Measurements from ENCODE around the gene NRP1. TPM values are rescaled to one million over a fixed set of nuclear protein-coding genes. Genes with fewer than 3 reads are reported as not detected.

The NRP1 gene
- total and polyA plus RNA-seq, 5 experiments from 2014 or later: 0.60 to 0.88 TPM; not detected in 3

DNA sequence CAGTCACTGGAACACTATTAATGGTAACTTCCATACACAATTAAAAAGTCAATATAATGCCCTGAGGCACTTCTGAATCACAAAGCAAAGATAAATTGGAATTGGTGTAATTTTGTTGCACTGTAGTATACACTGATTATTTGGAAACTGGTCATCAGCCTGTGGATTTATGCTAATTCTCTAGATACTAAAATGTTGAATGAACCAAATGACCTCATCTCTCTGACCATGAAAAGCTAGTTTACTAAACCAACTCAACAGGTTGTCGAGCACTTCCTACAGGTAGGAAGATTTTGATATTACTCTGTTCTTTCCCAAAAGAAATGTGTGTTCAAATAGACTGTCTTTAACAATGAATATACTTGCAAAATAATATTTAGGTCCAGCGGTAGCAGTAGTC lies 5.3 kb downstream of the NRP1 start:
- ATAC-seq (no peak), DNase-seq (no peak)
- Mint-ChIP-seq H3K27me3 (peaks cover 26 to 79% (median 44%) of the 10 kb centered on the region in 5 donors), H3K4me3 (no peak overlapping the region), H3K36me3 (no peaks in the 10 kb centered on the region), H3K4me1 (peaks cover 3 to 17% (median 13%) of the 10 kb centered on the region in 4 donors), H3K27ac (no peak overlapping the region), H3K9me3 (no peaks in the 10 kb centered on the region)
- POLR2A ChIA-PET: no interaction called here

DNA sequence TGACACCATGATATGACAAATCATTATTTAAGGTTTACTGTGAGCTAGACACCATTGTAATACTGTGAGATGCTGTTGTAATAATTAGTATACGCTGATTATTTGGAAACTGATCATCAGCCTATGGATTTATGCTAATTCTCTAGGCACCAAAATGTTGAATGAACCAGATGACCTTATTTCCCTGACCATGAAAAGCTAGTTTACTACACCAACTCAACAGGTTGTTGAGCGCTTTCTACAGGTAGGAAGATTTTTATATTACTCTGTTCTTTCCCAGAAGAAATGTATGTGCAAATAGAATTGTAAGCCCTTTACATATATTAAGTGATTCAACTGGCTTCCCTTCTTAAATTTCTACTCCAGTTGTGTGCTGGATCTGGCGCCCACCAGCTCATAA lies 6.2 kb downstream of the NRP1 start:
- Mint-ChIP-seq H3K36me3 (no peaks in the 10 kb centered on the region), H3K27ac (no peak overlapping the region), H3K27me3 (peaks cover 20 to 72% (median 37%) of the 10 kb centered on the region in 5 donors), H3K4me1 (peaks cover 0 to 10% (median 7%) of the 10 kb centered on the region in 4 donors), H3K4me3 (no peak overlapping the region), H3K9me3 (no peaks in the 10 kb centered on the region)
- POLR2A ChIA-PET: no interaction called here
- no peak for ATAC-seq
- no peak for DNase-seq

DNA sequence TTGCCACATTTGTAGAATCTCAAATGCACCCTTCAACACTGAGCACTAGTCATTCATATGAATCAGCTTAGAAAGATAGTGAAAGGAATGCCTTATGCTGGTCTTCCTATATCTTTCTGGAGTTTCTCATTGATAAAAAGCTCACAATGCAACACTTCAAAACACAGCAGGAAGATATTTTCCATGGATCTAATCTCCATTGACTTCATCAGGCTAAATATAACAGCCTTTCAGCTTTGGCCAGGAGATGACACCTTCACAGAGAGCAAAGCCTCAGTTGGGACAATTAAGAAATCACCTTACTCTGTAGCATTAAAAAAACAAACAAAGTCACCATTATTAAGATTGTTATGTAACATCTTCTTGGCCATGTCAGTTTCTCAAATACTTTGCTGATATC lies 6.7 kb downstream of the NRP1 start:
- H3K4me1 Mint-ChIP-seq: peaks cover 0 to 10% (median 6%) of the 10 kb centered on the region in 4 donors
- DNase-seq (no peak), ATAC-seq (no peak)
- H3K27ac Mint-ChIP-seq: no peak overlapping the region
- no peaks in the 10 kb centered on the region for H3K9me3 Mint-ChIP-seq
- POLR2A ChIA-PET: no interaction called here
- H3K27me3 Mint-ChIP-seq: peaks cover 16 to 67% (median 32%) of the 10 kb centered on the region in 5 donors
- H3K36me3 Mint-ChIP-seq: no peaks in the 10 kb centered on the region
- H3K4me3 Mint-ChIP-seq: no peak overlapping the region

DNA sequence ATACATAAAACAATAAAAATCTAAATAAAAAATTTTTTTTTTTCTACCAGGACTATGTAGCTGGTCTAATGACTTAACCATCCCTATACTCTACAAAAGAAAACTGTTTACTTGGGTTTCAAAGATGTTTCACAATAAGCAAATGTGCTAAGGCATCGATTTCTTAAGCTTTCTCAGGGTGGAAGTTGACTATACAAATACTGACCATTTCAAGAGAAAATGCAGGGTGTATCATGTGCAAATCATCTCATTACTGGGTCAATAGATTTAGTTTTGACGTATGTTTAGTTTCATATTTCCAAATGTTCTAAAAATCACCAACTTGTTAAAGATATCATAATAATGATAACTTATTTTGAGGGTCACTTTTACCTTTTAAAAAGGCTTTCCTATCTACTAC lies 7.5 kb downstream of the NRP1 start:
- no peak for DNase-seq
- H3K9me3 Mint-ChIP-seq: no peaks in the 10 kb centered on the region
- no peak overlapping the region for H3K27ac Mint-ChIP-seq
- peaks cover 10 to 59% (median 24%) of the 10 kb centered on the region in 5 donors for H3K27me3 Mint-ChIP-seq
- POLR2A ChIA-PET: interaction anchor here (0.6 kb wide), 1 partner anchor 78 kb away, joined by 3 read pairs; no protein-coding TSS in a partner anchor
- no peak overlapping the region for H3K4me3 Mint-ChIP-seq
- H3K36me3 Mint-ChIP-seq: no peaks in the 10 kb centered on the region
- ATAC-seq: no peak
- peaks cover 0 to 10% (median 6%) of the 10 kb centered on the region in 4 donors for H3K4me1 Mint-ChIP-seq

DNA sequence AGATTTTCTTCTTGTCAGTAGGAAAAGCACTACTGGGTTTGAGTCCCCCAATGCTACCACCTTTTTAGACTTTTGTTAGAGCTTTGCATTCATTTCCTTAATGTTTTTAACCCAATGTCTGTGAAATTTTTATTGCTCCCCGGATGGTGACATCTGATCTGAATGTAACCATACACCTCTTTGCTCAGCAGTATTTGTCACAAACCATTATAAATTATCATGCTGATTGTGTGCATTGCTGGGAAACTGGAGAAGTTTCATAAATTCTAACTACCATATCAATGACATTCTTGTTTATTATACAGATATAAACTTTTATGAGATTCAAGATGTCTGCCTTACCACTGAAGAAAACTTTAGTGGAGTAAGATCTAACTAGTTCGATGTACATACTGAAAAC lies 8.5 kb downstream of the NRP1 start:
- H3K9me3 Mint-ChIP-seq: no peaks in the 10 kb centered on the region
- no peak for DNase-seq
- H3K36me3 Mint-ChIP-seq: no peaks in the 10 kb centered on the region
- no peak for ATAC-seq
- peaks cover 1 to 49% (median 16%) of the 10 kb centered on the region in 5 donors for H3K27me3 Mint-ChIP-seq
- no peak overlapping the region for H3K27ac Mint-ChIP-seq
- peaks cover 0 to 8% (median 3%) of the 10 kb centered on the region in 4 donors for H3K4me1 Mint-ChIP-seq
- no peak overlapping the region for H3K4me3 Mint-ChIP-seq
- POLR2A ChIA-PET: no interaction called here

DNA sequence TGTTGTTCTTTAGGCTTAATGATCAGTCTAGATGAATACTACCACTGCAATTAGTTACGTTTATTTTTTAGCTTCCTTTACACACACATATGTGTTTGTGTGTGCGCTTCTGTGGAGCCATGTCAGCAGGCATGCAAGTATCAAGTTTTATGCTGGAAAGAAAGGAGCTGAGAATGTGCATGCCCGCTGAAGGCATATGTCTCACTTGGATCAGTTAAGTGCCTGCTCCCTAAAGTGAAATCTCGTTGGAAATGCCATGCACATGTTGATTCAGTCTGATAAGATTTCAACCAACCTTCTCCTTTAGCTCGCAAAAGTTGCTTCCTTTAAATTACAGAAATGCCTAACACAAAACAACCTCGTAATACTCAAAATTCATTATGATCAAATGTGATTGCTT lies 10.7 kb downstream of the NRP1 start:
- Mint-ChIP-seq H3K27me3 (peaks cover 4 to 27% (median 9%) of the 10 kb centered on the region in 5 donors), H3K4me1 (peaks cover 0 to 2% (median 0%) of the 10 kb centered on the region in 4 donors), H3K9me3 (no peaks in the 10 kb centered on the region), H3K27ac (no peak overlapping the region), H3K36me3 (no peaks in the 10 kb centered on the region), H3K4me3 (no peak overlapping the region)
- POLR2A ChIA-PET: interaction anchor here (0.5 kb wide), 1 partner anchor 162 kb away, joined by 5 read pairs; no protein-coding TSS in a partner anchor
- ATAC-seq (no peak), DNase-seq (no peak)

DNA sequence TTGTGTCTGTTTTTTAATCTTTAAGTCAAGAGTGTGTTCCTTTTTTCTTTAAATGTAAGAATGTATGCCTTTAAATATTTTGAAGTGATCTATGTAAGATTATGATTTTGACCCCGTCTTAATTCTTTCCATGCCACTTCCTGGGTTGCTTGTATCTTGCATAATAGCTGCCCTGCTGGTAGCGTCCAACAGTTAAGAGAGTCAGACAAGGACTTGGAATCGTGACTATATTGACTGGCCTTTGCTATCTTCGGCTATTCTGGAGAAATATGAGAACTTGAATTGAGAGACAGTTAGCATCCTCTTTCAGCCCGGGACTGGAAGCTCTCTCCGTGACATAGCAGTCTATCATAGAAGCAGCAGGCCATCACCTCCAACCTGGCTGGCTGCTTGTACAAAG lies 13.0 kb downstream of the NRP1 start:
- Mint-ChIP-seq H3K27ac (no peak overlapping the region), H3K36me3 (no peaks in the 10 kb centered on the region), H3K4me1 (peaks cover 0 to 2% (median 0%) of the 10 kb centered on the region in 4 donors), H3K4me3 (no peak overlapping the region), H3K27me3 (peaks cover 1 to 13% (median 4%) of the 10 kb centered on the region in 5 donors), H3K9me3 (no peaks in the 10 kb centered on the region)
- ATAC-seq (no peak), DNase-seq (no peak)
- POLR2A ChIA-PET: no interaction called here

DNA sequence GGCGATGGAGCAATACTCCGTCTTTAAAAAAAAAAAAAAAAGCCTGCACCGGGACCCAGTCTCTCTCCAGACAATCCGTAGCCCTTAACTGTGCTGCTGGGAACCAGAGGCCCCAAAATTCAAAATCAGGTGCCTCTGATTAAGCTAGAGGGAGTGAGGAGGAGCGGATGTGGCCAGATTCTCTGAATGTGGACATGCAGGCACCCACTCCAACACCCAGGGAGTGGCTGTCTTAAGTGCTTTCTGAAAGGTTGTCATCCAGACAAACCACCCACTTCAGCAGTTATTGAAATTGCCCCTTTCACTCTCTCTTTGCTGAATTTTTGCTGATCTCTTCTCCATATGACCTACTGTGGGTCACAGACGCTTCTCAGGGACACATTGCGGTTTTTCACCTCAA lies 14.2 kb downstream of the NRP1 start:
- ATAC-seq: no peak
- Mint-ChIP-seq H3K4me3 (no peak overlapping the region), H3K4me1 (peaks cover 0 to 2% (median 0%) of the 10 kb centered on the region in 4 donors), H3K9me3 (no peaks in the 10 kb centered on the region), H3K27ac (no peak overlapping the region), H3K27me3 (peaks cover 0 to 7% (median 3%) of the 10 kb centered on the region in 5 donors), H3K36me3 (no peaks in the 10 kb centered on the region)
- no peak for DNase-seq
- POLR2A ChIA-PET: no interaction called here

DNA sequence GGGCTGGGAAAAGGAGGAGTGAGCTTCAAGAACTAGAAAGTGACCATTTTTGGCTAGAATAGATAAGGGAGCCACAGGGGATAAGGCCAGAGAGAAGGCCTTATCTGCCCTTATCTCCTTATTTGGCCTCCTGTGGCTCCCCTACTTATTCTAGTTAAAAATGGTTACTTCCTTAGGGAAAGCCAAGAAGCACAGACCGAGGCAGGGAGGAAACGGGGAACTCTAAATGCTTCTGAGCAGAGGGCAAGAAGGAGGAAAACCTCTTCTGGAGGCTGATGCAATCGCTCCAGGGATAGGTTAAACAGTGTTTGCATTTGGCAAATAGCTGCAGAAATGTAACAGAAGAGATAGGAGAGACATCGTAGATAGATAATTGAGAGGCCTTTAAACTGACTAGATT lies 18.6 kb downstream of the NRP1 start:
- Mint-ChIP-seq H3K36me3 (no peaks in the 10 kb centered on the region), H3K4me3 (no peak overlapping the region), H3K27ac (no peak overlapping the region), H3K4me1 (peaks cover 0 to 2% (median 0%) of the 10 kb centered on the region in 4 donors), H3K9me3 (peaks cover 0 to 4% (median 0%) of the 10 kb centered on the region in 9 donors), H3K27me3 (peaks cover under 1 to 6% (median 4%) of the 10 kb centered on the region in 5 donors)
- POLR2A ChIA-PET: no interaction called here
- DNase-seq: no peak
- ATAC-seq: no peak

DNA sequence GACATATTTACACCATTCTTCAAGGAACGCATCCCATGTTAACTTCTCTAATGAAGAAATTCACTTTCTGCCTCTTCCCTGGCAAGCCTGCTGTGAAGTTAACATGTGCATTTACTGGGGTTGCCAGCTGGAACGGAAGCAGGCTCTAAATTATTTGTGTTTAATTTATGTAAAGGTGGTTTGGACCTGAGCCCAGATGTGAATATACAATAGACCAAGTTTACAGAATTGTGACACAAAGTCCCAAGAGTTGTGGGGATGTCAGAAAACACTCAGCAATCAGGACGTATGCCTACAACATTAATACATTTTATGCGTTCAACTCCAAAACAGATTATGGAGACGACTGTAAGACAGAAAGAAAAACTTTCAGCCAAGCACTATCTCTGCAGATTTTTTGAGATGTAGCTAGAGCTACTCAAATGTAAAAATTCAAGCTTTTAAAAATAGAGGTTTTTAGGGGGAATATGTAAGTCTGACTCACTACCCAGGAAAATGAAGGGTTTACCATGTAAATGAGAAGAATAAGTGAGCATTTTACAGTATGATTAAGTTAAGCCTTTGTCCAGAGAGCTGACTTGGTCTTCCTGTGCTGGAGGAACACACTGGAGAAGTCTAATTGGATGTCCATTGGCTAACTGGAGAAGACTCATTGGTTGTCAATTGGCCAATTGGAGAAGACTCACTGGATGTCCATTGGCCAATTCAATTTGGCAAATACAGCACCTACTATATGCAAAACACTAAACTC lies 19.5 kb downstream of the NRP1 start:
- Mint-ChIP-seq H3K4me3 (no peak overlapping the region), H3K36me3 (no peaks in the 10 kb centered on the region), H3K4me1 (no peaks in the 10 kb centered on the region), H3K27ac (no peak overlapping the region), H3K27me3 (peaks cover 0 to 10% (median 6%) of the 10 kb centered on the region in 5 donors), H3K9me3 (peaks cover 0 to 4% (median 0%) of the 10 kb centered on the region in 9 donors)
- POLR2A ChIA-PET: no interaction called here
- ATAC-seq: no peak
- no peak for DNase-seq

DNA sequence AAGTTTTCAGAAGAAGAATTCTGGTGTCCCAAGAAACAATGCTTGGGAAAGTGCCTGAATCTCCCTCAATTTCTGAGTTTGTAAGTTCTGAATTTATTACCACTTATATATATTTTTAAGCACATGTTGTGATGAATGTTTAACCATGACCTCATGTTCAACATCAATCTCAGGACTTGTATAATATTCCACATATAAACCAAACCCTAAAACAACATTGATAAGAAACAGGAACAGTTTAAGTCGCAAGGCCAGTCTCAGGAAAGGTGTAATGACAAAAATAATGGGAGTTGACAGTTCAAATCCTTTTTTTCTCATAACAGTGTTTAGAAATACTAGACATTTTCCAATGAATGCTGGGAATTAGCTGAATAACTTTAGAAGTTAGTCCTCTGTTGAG lies 22.8 kb downstream of the NRP1 start:
- Mint-ChIP-seq H3K27me3 (peaks cover 0 to 19% (median 4%) of the 10 kb centered on the region in 5 donors), H3K4me1 (peaks cover 0 to 5% (median 2%) of the 10 kb centered on the region in 4 donors), H3K27ac (no peak overlapping the region), H3K36me3 (peaks cover 0 to 2% (median 0%) of the 10 kb centered on the region in 3 donors), H3K9me3 (peaks cover 0 to 7% (median 0%) of the 10 kb centered on the region in 9 donors), H3K4me3 (no peak overlapping the region)
- ATAC-seq: no peak
- POLR2A ChIA-PET: no interaction called here
- DNase-seq: no peak

DNA sequence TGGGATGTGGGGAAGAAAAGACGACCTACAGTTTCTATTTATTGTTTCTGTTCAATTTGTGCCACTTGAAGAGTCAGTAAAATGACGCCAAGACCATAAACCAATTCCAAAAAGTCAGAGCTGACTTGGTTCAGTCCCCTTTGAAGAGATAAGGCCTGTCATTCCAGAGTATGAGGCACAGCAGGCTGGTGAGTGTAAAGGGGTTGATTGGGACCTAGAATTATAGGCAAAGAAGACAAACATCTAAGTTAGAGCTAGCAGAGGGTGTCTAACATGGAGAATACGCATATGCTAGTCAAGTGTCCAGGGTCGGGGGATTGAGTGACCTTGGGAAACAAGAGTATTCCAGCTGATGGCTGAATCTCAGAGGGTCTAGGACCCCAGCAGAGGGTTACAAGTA lies 23.6 kb downstream of the NRP1 start:
- Mint-ChIP-seq H3K27me3 (peaks cover 0 to 19% (median 4%) of the 10 kb centered on the region in 5 donors), H3K9me3 (peaks cover 0 to 7% (median 0%) of the 10 kb centered on the region in 9 donors), H3K4me1 (peaks cover 0 to 5% (median 2%) of the 10 kb centered on the region in 4 donors), H3K27ac (no peak overlapping the region), H3K36me3 (peaks cover 0 to 2% (median 0%) of the 10 kb centered on the region in 3 donors), H3K4me3 (no peak overlapping the region)
- POLR2A ChIA-PET: no interaction called here
- ATAC-seq: no peak
- DNase-seq: no peak

DNA sequence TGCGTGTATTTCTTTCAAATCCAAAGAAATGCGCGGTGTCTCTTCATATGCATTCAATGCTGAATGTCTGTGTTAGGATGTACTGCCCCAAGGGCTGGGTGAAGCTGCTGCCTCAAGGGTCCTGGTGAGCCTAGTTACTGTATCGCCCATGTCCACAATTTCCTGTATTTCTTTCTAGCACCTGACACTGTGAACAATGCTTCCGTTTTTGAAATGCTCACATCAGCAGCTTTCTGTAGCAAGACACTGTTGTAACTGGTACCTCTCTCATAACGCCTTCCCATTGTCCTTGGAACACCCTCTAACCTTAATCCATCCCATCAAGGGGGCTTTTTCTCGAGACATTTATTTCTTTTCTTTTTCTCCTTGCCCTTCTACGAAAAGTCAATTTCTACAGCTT lies 25.1 kb downstream of the NRP1 start:
- POLR2A ChIA-PET: no interaction called here
- peak overlapping the region in 2 of 10 donors; percentile 23 to 43 for H3K4me3 Mint-ChIP-seq
- H3K36me3 Mint-ChIP-seq: peaks cover 0 to 2% (median 0%) of the 10 kb centered on the region in 3 donors
- DNase-seq (no peak), ATAC-seq (no peak)
- H3K4me1 Mint-ChIP-seq: peaks cover 0 to 5% (median 2%) of the 10 kb centered on the region in 4 donors
- peaks cover 0 to 19% (median 4%) of the 10 kb centered on the region in 5 donors for H3K27me3 Mint-ChIP-seq
- no peak overlapping the region for H3K27ac Mint-ChIP-seq
- H3K9me3 Mint-ChIP-seq: peaks cover 0 to 7% (median 0%) of the 10 kb centered on the region in 9 donors

Data from naive thymus-derived CD8-positive, alpha-beta T cell (primary cell).